Measurements from ENCODE around the gene DEFB123.

DEFB123 gene

GRCh38 chr20:31473331-31474096 lies 33.1 kb downstream of the DEFB123 start:
- no peak overlapping the region for H2AFZ ChIP-seq (ENCODE audit: low read length)
- no peak for TF ChIP-seq CTCF (conservative IDR thresholded peaks at IDR 0.05; ENCODE audit: low read length)
- no peak for TF ChIP-seq EZH2phosphoT487 (IDR thresholded peaks at IDR 0.05; ENCODE audit: borderline replicate concordance)
- no peaks in the 10 kb centered on the region for H4K20me1 ChIP-seq (ENCODE audit: insufficient read depth, low read length, poor library complexity, severe bottlenecking)
- no peak overlapping the region for H3K9ac ChIP-seq (ENCODE audit: low read depth, low read length, poor library complexity, severe bottlenecking)
- H3K4me3 ChIP-seq (ENCODE audit: low read length, poor library complexity, severe bottlenecking), result no peak overlapping the region
- H3K4me1 ChIP-seq (ENCODE audit: insufficient read depth, low read length, poor library complexity, severe bottlenecking), result no peaks in the 10 kb centered on the region
- no peaks in the 10 kb centered on the region for H3K36me3 ChIP-seq (ENCODE audit: insufficient read depth, low read length)
- H3K4me2 ChIP-seq (ENCODE audit: low read depth, low read length, poor library complexity, severe bottlenecking), result no peak overlapping the region
- no peaks in the 10 kb centered on the region for H3K9me2 ChIP-seq (replicated peaks; ENCODE audit: low read depth, low read length)
- no peaks in the 10 kb centered on the region for H3F3A ChIP-seq (ENCODE audit: low read depth)
- H3K79me2 ChIP-seq (ENCODE audit: insufficient read depth, low read length), result no peaks in the 10 kb centered on the region
- no peaks in the 10 kb centered on the region for H3K9me3 ChIP-seq (ENCODE audit: insufficient read depth, low read depth, low read length)
- H3K27me3 ChIP-seq (ENCODE audit: insufficient read depth, low read length, poor library complexity, severe bottlenecking), result no peaks in the 10 kb centered on the region

- Histone ChIP-seq H3K9me2 (replicated peaks; ENCODE audit: low read depth, low read length) (no peaks in the 10 kb centered on the region), H3F3A (ENCODE audit: low read depth) (no peaks in the 10 kb centered on the region), H3K4me2 (ENCODE audit: low read depth, low read length, poor library complexity, severe bottlenecking) (no peak overlapping the region), H2AFZ (ENCODE audit: low read length) (no peak overlapping the region), H3K27me3 (ENCODE audit: insufficient read depth, low read length, poor library complexity, severe bottlenecking) (no peaks in the 10 kb centered on the region), H3K4me3 (ENCODE audit: low read length, poor library complexity, severe bottlenecking) (no peak overlapping the region), H3K36me3 (ENCODE audit: insufficient read depth, low read length) (no peaks in the 10 kb centered on the region), H3K9ac (ENCODE audit: low read depth, low read length, poor library complexity, severe bottlenecking) (no peak overlapping the region), H4K20me1 (ENCODE audit: insufficient read depth, low read length, poor library complexity, severe bottlenecking) (no peaks in the 10 kb centered on the region), H3K9me3 (ENCODE audit: insufficient read depth, low read depth, low read length) (no peaks in the 10 kb centered on the region), H3K4me1 (ENCODE audit: insufficient read depth, low read length, poor library complexity, severe bottlenecking) (no peaks in the 10 kb centered on the region), H3K79me2 (ENCODE audit: insufficient read depth, low read length) (no peaks in the 10 kb centered on the region)
- no peak for TF ChIP-seq EZH2phosphoT487 (IDR thresholded peaks at IDR 0.05; ENCODE audit: borderline replicate concordance)
- no peak for TF ChIP-seq CTCF (conservative IDR thresholded peaks at IDR 0.05; ENCODE audit: low read length)
These were observed 33.6 kb downstream of the DEFB123 start for GRCh38 chr20:31474097-31474436.

GRCh38 chr20:31474758-31475427 lies 34.5 kb downstream of the DEFB123 start, which contains the start of the genes DEFB124 and REM1:
Gene DEFB124 (minus strand): TSS chr20:31475127. CDS start chr20:31473013, 2,114 bp downstream.
Gene REM1 (plus strand): TSS chr20:31475288. CDS start chr20:31476446, 1,158 bp downstream.
- Histone ChIP-seq H3K36me3 (ENCODE audit: insufficient read depth, low read length) (no peaks in the 10 kb centered on the region), H3K4me1 (ENCODE audit: insufficient read depth, low read length, poor library complexity, severe bottlenecking) (no peaks in the 10 kb centered on the region), H3K9me3 (ENCODE audit: insufficient read depth, low read depth, low read length) (no peaks in the 10 kb centered on the region), H3K9me2 (replicated peaks; ENCODE audit: low read depth, low read length) (no peaks in the 10 kb centered on the region), H3K79me2 (ENCODE audit: insufficient read depth, low read length) (no peaks in the 10 kb centered on the region), H3K9ac (ENCODE audit: low read depth, low read length, poor library complexity, severe bottlenecking) (no peak within 1 kb of the TSS), H3F3A (ENCODE audit: low read depth) (no peaks in the 10 kb centered on the region), H4K20me1 (ENCODE audit: insufficient read depth, low read length, poor library complexity, severe bottlenecking) (no peaks in the 10 kb centered on the region), H3K27me3 (ENCODE audit: insufficient read depth, low read length, poor library complexity, severe bottlenecking) (no peaks in the 10 kb centered on the region), H3K4me2 (ENCODE audit: low read depth, low read length, poor library complexity, severe bottlenecking) (no peak within 1 kb of the TSS), H2AFZ (ENCODE audit: low read length) (no peak within 1 kb of the TSS), H3K4me3 (ENCODE audit: low read length, poor library complexity, severe bottlenecking) (no peak within 1 kb of the TSS)
- no peak for TF ChIP-seq CTCF (conservative IDR thresholded peaks at IDR 0.05; ENCODE audit: low read length)
- TF ChIP-seq EZH2phosphoT487 (IDR thresholded peaks at IDR 0.05; ENCODE audit: borderline replicate concordance), result no peak
